H1 (cell line): ENCODE results near the gene INHA. TPM values are rescaled to one million over a fixed set of nuclear protein-coding genes. Genes with fewer than 3 reads are reported as not detected.

Experiments used
- CBX8 ChIP-seq: fragments of 300-800, 300-1000 bp; sonication (generic); IDR thresholded peaks from 2 replicates; pipeline ENCODE4 v1.7.1; 2016; ENCODE audit warnings: low read depth, low read length, borderline replicate concordance
- CHD7 ChIP-seq: fragments of 300-600 bp; sonication (generic); IDR thresholded peaks from 2 replicates; pipeline ENCODE4 v1.7.1; 2012; ENCODE audit warnings: low read length, moderate library complexity, mild to moderate bottlenecking, inconsistent platforms; ENCODE audit not compliant: insufficient replicate concordance
- CREB1 ChIP-seq: IDR thresholded peaks from 2 replicates; pipeline ENCODE4 v1.6.1; 2012; ENCODE audit warnings: inconsistent platforms
- GABPA ChIP-seq: IDR thresholded peaks from 2 replicates; pipeline ENCODE4 v1.6.1; 2011; ENCODE audit warnings: mild to moderate bottlenecking, low read length, moderate library complexity, borderline replicate concordance; ENCODE audit not compliant: insufficient read depth
- GTF2F1 ChIP-seq: IDR thresholded peaks from 2 replicates; pipeline ENCODE4 v1.6.1; 2012; ENCODE audit warnings: low read depth, low read length, improper control_type of control experiment, borderline replicate concordance
- KDM1A ChIP-seq: fragments of 200-600, 300-600 bp; sonication (generic); IDR thresholded peaks from 2 replicates; pipeline ENCODE4 v1.7.1; 2016; ENCODE audit warnings: mild to moderate bottlenecking, low read length, borderline replicate concordance
- KDM5A ChIP-seq: fragments of 200-600 bp; IDR thresholded peaks from 2 replicates; pipeline ENCODE4 v1.7.1; 2012; ENCODE audit warnings: mild to moderate bottlenecking, low read length, inconsistent platforms, mixed read lengths
- PHF8 ChIP-seq: fragments of 200-600 bp; sonication (generic); conservative IDR thresholded peaks from 2 replicates; pipeline ENCODE4 v1.7.1; 2012; ENCODE audit warnings: low read depth, mild to moderate bottlenecking, inconsistent platforms, low read length, moderate library complexity
- RBBP5 ChIP-seq: IDR thresholded peaks from 2 replicates; pipeline ENCODE4 v1.7.1; 2012; ENCODE audit warnings: low read depth, mild to moderate bottlenecking, inconsistent platforms, low read length, moderate library complexity, borderline replicate concordance
- RNF2 ChIP-seq: fragments of 200-900, 300-1000 bp; sonication (generic); IDR thresholded peaks from 2 replicates; pipeline ENCODE4 v1.7.1; 2016; ENCODE audit warnings: borderline replicate concordance, low read depth, mild to moderate bottlenecking, antibody characterized with exemption, low read length; ENCODE audit not compliant: poor library complexity, severe bottlenecking; ENCODE audit errors: missing control alignments
- polyA plus RNA-seq, 7 experiments: library from polyadenylated mRNA; depleted of rRNA in 3 of 7; stranded (reverse) in 5 of 7; unstranded in 2 of 7; fragments of >200 nt in 5 of 7; fragments of 200-250 nt in 2 of 7; gene quantifications; 1 replicate in 5 of 7; 2 replicates in 1 of 7; 4 replicates in 1 of 7; pipeline versions ENCODE4 v1.2.1 to v1.2.3, GENCODE V29; 2011 to 2013; ENCODE audit warnings: missing spikeins in 2 of 7, mixed read lengths in 2 of 7
- total RNA-seq: library from RNA; stranded (reverse); fragmentation: NEBNext Ultra II Directional; extraction: Animal tissue kit (Norgen Biotek cat#: 25700); gene quantifications from 2 replicates; pipeline ENCODE4 v1.2.1, GENCODE V29; 2021

The INHA gene
- total and polyA plus RNA-seq, 2 of the 8 experiments (the other 6 are each of a cell fraction or from before 2014, with no cell fraction given) = 0.65 to 2.7 TPM

GRCh38 chr2:219567791-219568361, 4.2 kb upstream of the INHA start (continued):
- TF ChIP-seq CHD7 = no peak
- TF ChIP-seq RBBP5 = no peak
- TF ChIP-seq GTF2F1 = no peak
- no peak for TF ChIP-seq GABPA
- TF ChIP-seq KDM1A = no peak
- TF ChIP-seq KDM5A = no peak
- TF ChIP-seq CBX8 = no peak
- TF ChIP-seq CREB1 = no peak
- no peak for TF ChIP-seq RNF2
- TF ChIP-seq PHF8 = no peak
